Endometrium (tissue), 2 donors: ENCODE measurements around the gene BTBD9.

ENCODE experiments used
- FAIRE-seq: peaks from 2 replicates; lab custom pipeline; 2012; peaks lifted over from hg19 to GRCh38; lab: Jason Lieb, UNC
- donor health status: control.
- donor health status: control.

Gene BTBD9

GRCh38 chr6:38507173-38507572 lies 132.6 kb downstream of the BTBD9 start:
- no peak for FAIRE-seq

GRCh38 chr6:38505826-38506225 lies 133.9 kb downstream of the BTBD9 start:
- FAIRE-seq, result no peak

DNA sequence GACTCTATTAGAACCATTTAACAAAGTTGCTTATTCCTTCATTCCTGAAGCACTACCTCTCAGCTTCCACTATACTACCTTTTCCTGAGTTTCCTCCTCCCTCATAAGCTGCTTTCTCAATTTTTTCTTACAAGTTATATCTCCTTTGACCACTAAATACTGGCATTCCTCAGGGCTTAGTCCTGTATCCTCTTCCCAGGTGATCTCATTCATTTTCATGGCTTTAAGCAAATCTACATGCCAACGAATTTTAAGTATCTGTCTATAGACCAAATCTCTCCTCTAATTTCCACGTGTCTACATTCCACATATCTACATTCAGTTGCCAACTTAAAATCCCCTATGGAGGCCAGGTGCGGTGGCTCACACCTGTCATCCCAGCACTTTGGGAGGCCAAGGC lies 134.7 kb downstream of the BTBD9 start:
- no peak for FAIRE-seq

- no peak for FAIRE-seq
Observed at GRCh38 chr6:38503960-38504682, 135.6 kb downstream of the BTBD9 start.

DNA sequence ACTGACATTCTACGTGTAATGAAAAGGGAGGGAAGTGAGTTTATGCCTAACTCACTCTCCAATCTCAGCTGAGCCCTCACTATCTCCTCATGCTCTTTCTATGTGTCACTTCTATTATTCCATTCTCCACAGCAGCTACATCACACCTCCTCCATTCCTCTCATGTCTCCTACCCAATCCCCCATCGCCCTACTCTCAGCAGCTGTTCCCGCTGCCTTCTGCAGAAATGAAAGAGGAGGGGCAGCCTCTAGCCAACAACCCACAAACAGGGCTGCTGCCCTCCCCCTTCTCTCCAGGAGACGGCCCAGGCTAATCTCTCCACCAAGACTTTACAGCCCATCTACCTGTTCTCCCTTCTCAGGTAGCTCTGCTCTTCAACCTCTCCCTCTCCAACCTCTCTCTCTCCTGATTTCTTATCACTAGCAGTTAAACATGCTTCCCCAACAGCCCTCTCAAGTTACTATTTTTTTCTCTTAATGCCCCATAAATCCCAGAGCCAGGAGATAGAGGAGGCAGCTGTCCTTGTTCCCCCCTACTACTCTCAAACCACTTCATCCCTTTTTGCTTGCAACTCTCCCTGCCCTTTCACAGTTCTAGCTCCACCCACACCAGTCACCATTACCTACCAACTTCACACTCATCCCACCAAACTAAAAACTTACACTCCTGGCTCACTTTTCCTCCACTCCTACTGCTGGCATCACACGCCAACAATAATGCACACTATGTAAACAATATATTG lies 136.5 kb downstream of the BTBD9 start:
- no peak for FAIRE-seq

- no peak for FAIRE-seq
Observed at GRCh38 chr6:38502423-38502822, 137.3 kb downstream of the BTBD9 start.

GRCh38 chr6:38501931-38502330 lies 137.8 kb downstream of the BTBD9 start:
- FAIRE-seq, result no peak

DNA sequence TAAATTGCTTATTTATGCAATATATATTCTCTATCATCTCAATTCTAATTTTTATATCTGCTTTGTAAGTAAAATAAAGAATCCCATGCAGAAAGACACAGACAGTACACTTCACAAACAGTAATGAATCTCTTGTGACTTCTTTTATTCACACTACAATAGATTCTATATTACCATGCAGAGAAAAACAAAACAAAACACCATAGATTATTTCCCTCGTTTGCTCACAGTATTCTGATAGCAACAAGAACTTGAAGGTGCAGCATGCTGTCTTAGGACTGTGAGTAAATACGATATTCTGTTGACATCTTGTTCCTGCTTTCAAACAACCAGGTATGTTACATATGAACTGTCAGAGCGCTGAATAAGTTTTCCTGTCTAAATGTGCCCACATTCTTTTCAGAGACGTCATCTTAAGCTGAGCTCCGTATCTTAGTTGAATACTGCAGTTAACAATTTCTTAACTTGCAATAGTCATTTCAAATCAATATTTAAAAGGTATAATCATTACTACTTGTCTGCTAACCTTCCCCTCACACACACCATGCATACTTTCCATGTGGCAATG lies 140.1 kb downstream of the BTBD9 start:
- no peak for FAIRE-seq

- no peak for FAIRE-seq
Observed at GRCh38 chr6:38498805-38499445, 140.8 kb downstream of the BTBD9 start.

DNA sequence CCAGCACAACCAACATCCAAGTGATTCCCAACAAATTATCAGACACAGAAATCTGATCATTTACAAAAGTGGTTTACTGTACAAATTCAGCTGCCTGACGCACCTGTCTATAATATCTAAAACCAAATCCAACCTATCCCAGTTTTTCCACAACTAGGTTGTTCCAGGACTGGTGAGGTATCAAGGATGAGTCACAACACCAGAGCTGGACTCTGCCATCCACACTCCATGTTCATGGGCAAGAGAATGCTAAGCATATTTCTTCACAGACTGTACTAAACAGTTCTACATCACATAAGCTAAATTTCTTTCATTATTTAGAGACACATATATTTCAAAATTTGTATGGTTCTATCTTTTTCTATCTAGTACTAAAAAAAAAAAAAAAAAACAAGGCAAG lies 141.6 kb downstream of the BTBD9 start:
- no peak for FAIRE-seq

DNA sequence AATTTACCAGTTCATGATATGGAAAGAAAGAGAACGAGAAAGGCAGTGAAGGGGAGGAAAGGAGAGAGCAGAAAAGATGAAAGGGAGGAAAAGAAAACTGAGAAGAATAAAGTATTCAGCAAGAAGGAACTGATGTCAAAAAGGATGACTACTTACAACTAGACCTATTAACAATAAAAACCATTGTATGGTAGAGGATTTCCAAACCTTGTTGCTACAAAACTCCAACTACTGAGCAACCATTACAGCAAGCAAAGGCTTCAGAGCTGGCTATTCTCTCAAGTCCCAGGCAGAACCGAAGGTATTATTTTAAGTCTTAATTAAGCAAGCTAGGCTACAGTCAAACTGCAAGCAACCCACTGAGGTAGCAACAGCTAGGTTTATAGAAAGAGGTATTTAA lies 142.2 kb downstream of the BTBD9 start:
- no peak for FAIRE-seq

DNA sequence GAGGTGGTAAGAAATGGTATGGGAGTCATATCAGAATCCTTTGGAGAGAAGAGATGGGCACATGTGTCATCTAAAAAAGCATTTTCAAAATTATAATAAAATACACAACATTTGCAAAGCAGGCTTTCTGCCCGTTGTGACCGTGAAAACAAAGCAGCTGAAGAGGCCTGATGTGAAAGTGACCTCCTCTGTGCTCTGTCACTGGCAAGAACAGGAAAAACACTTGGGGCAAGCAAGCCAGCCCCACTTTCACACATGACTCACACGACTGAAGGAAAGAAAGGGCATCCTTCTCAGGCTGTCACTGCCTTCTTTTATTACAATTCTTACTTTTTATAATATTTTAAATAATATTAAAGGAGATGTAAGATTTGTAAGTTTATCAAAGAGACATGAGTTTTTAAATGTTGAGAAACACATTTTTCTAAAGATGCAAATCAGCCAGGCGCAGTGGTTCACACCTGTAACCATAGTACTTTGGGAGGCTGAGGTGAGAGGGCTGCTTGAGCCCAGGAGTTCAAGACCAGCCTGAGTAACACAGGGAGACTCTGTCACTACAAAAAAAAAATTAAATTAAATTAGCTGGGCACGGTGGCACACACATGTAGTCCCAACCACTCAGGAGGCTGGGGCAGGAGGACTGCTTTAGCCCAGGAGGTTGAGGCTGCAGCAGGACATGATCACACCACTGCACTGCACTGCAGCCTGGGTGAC lies 143.7 kb downstream of the BTBD9 start:
- FAIRE-seq, result no peak

DNA sequence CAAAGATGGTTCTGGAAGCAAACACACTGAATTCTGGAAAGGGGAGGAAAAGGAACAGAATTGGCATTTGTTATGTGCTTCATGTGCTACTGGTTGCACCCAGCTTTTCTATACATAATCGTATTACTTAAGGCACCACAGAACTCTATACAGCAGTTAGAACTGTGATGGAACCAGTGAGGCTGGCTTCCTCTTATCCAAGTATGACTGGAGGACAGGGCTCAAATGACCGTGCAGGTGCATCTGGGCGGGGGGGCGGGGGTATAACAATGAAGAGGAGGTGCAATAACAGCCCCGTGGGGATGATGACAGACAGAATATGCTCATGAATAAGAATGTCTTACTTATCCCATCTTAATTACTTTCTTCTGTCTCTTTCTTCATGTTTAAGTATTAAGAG lies 144.2 kb downstream of the BTBD9 start:
- no peak for FAIRE-seq

- FAIRE-seq, result peak; percentile 97
Observed at GRCh38 chr6:38493931-38494547, 145.7 kb downstream of the BTBD9 start.

DNA sequence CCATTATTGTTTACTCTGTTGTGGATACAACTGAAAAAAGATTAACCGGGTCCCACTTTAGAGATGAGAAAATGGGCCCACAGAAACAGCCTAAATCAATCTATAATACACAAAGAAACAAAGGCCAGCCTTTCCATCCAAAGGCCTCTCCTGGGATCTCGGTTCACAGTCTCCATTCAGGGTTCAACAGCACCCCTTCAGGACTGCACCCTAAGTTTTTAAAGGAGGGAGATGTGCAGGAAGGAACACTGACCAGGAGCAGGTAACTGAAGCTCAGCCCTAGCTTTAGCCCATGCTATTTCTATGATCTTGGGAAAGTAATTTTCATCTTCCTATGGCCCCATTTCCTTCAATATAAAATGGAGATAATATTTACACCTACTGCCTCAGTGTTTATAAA lies 147.7 kb downstream of the BTBD9 start:
- FAIRE-seq, result no peak

DNA sequence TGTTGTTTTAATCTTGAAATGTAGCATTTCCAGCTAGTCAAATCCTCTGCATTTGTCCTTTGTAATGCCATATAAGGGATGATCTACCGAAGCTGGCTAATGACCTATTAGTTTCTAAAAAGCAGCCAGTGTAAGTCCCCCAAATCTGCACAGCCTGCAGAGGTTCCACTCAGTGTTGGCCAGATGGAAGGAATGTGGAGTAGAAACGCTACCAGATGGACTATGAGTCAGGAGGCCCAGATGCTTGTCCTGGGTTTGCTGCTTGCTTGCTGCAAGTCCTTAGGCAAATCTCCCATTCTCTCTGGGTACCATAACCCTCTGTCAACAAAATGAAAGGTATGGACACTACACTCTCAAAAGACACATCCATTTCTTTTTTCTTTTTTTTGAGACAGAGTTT lies 149.8 kb downstream of the BTBD9 start:
- FAIRE-seq, result no peak

GRCh38 chr6:38487423-38487822 lies 152.3 kb downstream of the BTBD9 start:
- FAIRE-seq, result no peak

- no peak for FAIRE-seq
Observed at GRCh38 chr6:38485488-38485887, 154.2 kb downstream of the BTBD9 start.

GRCh38 chr6:38484656-38485055 lies 155.1 kb downstream of the BTBD9 start:
- no peak for FAIRE-seq

- no peak for FAIRE-seq
Observed at GRCh38 chr6:38483526-38483925, 156.2 kb downstream of the BTBD9 start.

DNA sequence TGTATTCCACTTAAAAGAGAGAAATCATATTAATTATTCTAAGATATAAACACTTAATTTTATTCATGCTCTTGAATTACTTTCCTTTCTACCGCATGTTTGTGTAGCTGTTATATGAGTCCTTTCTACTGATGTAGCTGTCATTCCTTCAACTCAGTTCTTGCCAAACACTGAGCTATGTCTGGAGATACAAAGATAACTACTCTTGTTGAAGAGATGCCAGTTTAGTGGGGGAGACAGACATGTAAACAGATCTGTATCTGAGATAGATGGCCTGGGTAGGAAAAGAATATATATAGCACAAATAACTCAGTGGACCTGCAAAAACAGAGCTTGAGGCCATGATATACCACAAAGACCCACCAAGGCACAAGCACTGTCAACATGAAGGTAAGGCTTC lies 157.3 kb downstream of the BTBD9 start:
- FAIRE-seq, result no peak

- FAIRE-seq, result no peak
Observed at GRCh38 chr6:38481851-38482250, 157.9 kb downstream of the BTBD9 start.
